ENCODE data around the gene SMG6. TPM values are rescaled to one million over a fixed set of nuclear protein-coding genes. Genes with fewer than 3 reads are reported as not detected.

Gene SMG6
- total and polyA plus RNA-seq, 2 of the 4 experiments (the other 2 are of a cell fraction), result 16.3 to 30.3 TPM

DNA sequence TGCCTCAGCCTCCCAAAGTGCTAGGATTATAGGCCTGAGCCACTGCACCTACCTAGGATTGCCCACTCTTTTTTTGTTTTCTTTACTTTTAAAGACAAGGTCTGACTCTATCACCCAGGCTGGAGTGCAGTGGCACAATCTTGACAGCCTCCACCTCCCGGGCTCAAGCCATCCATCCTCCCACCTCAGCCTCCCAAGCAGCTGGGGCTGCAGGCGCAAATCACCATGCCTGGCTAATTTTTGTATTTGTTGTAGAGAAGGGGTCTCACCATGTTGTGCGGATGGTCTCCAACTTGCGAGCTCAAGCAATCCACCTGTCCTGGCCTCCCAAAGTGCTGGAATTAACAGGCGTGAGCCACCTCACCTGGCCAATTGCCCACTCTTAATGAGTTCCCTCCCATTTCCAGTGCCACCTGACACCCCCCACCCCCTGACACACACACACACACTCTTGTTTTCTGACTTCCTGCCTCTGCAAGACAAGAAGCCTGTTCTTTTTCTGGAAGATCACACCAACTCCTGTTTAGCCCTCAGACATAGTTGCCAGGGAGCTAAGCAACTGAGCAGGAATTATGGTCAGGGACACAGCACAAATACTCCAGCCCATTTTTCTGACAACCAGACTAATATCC lies 259.2 kb downstream of the SMG6 start:
- Histone ChIP-seq H3K4ac (ENCODE audit: low read depth, low read length) (no peak overlapping the region), H2AK5ac (ENCODE audit: low read depth, low read length) (no peak overlapping the region), H3K27ac (ENCODE audit: insufficient read depth, low read length) (no peak overlapping the region), H3K79me1 (ENCODE audit: low read depth in 1 of 2, low read length in 2 of 2) (peaks cover 22 to 43% of the 10 kb centered on the region in 2 experiments), H3K4me1 (ENCODE audit: control insufficient read depth, insufficient read depth, low read length) (peaks cover 28% of the 10 kb centered on the region), H3K9me3 (ENCODE audit: control insufficient read depth, insufficient read depth, low read length) (no peaks in the 10 kb centered on the region), H2BK15ac (ENCODE audit: low read depth, low read length) (0 out of 3 replicates have a peak overlapping the region, but pooled peaks have one; percentile 28), H4K5ac (ENCODE audit: low read depth, low read length) (no peak overlapping the region), H3K14ac (replicated peaks; ENCODE audit: low read depth, low read length) (no peak overlapping the region; the same call in 1 of the 2 replicates), H3K4me3 (ENCODE audit: insufficient read depth, low read depth, low read length) (no peak overlapping the region), H2BK20ac (ENCODE audit: low read depth, low read length) (no peak overlapping the region), H3K18ac (ENCODE audit: low read depth, low read length) (no peak overlapping the region), H3K4me2 (ENCODE audit: low read depth, low read length) (no peak overlapping the region), H3K23ac (ENCODE audit: low read depth, low read length) (no peak overlapping the region), H3K9ac (ENCODE audit: low read depth, low read length) (no peak overlapping the region), H2BK5ac (ENCODE audit: low read depth, low read length, poor library complexity, severe bottlenecking) (peak overlapping the region; percentile 3), H3K27me3 (ENCODE audit: control insufficient read depth, insufficient read depth, low read length) (no peaks in the 10 kb centered on the region), H2AK9ac (replicated peaks; ENCODE audit: low read depth, low read length, poor library complexity) (no peak overlapping the region), H2BK120ac (ENCODE audit: low read depth, low read length) (no peak overlapping the region), H4K20me1 (ENCODE audit: insufficient read depth, low read length) (peaks cover 11% of the 10 kb centered on the region; the same call in 1 of the 2 replicates), H2AFZ (replicated peaks; ENCODE audit: low read length, poor library complexity) (no peak overlapping the region), H3K9me1 (ENCODE audit: insufficient read depth, low read length) (peaks cover 22% of the 10 kb centered on the region), H3K56ac (ENCODE audit: extremely low read depth, insufficient read depth, low read length) (no peak overlapping the region), H4K8ac (ENCODE audit: low read depth in 2 of 2, low read length in 2 of 2) (peak overlapping the region in 1 of 2 experiments; percentile 32; a peak in 1 of 4 replicates), H3K36me3 (ENCODE audit: control insufficient read depth, insufficient read depth, low read length) (peaks cover 22% of the 10 kb centered on the region), H4K91ac (ENCODE audit: insufficient read depth, low read depth, low read length) (no peak overlapping the region)
- DNase-seq (no peak), ATAC-seq (ENCODE audit: low read depth) (no peak)
- POLR2A ChIA-PET (ENCODE audit: unreplicated experiment), result interaction anchor here (0.7 kb wide), 1 partner anchor 122 kb away, joined by 6 read pairs; no protein-coding TSS in a partner anchor
- 84% methylated on average over 2 of the region's 5 CpGs; no CpG with 5 or more reads in 1 of the 2 experiments for WGBS, 2 experiments (ENCODE audit: extremely low coverage in 2 of 2, insufficient read length in 1 of 2)
- dilution Hi-C loops (cut with HindIII; ENCODE audit: low sequenced_read_pairs, unreplicated experiment) (no loop called here), in situ Hi-C loops (cut with MboI; ENCODE audit: low sequenced_read_pairs) (loop anchor here (25.0 kb wide), 1 partner anchor 332 kb away; the partner anchor contains the start of genes TLCD2 and WDR81), intact Hi-C loops (cut with micrococcal nuclease) (loop anchor here (5.0 kb wide), 1 partner anchor 327 kb away; no protein-coding TSS in a partner anchor)
- CTCF ChIA-PET, result no interaction called here
- BruUV-seq (replicated peaks), result no TSS peak
- TF ChIP-seq SMC3 (IDR thresholded peaks at IDR 0.05; ENCODE audit: low read depth, low read length), result no peak
- no peak for TF ChIP-seq POLR2A (IDR thresholded peaks at IDR 0.05; ENCODE audit: low read depth, low read length)
- TF ChIP-seq CHD1 (IDR thresholded peaks at IDR 0.05; ENCODE audit: low read depth, low read length), result no peak
- no peak for TF ChIP-seq BHLHE40 (IDR thresholded peaks at IDR 0.05; ENCODE audit: low read depth, low read length)
- TF ChIP-seq CEBPB (IDR thresholded peaks at IDR 0.05; ENCODE audit: low read depth, low read length), result no peak
- no peak for TF ChIP-seq MAFK (IDR thresholded peaks at IDR 0.05; ENCODE audit: low read depth, low read length)
- TF ChIP-seq, protein P1, sequence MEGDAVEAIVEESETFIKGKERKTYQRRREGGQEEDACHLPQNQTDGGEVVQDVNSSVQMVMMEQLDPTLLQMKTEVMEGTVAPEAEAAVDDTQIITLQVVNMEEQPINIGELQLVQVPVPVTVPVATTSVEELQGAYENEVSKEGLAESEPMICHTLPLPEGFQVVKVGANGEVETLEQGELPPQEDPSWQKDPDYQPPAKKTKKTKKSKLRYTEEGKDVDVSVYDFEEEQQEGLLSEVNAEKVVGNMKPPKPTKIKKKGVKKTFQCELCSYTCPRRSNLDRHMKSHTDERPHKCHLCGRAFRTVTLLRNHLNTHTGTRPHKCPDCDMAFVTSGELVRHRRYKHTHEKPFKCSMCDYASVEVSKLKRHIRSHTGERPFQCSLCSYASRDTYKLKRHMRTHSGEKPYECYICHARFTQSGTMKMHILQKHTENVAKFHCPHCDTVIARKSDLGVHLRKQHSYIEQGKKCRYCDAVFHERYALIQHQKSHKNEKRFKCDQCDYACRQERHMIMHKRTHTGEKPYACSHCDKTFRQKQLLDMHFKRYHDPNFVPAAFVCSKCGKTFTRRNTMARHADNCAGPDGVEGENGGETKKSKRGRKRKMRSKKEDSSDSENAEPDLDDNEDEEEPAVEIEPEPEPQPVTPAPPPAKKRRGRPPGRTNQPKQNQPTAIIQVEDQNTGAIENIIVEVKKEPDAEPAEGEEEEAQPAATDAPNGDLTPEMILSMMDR (conservative IDR thresholded peaks at IDR 0.05; ENCODE audit: low read depth, low read length), result no peak
- no peak for TF ChIP-seq MXI1 (IDR thresholded peaks at IDR 0.05; ENCODE audit: borderline replicate concordance, low read depth, low read length)
- TF ChIP-seq RFX5 (IDR thresholded peaks at IDR 0.05; ENCODE audit: low read depth, low read length), result no peak
- no peak for TF ChIP-seq FOS (IDR thresholded peaks at IDR 0.05; ENCODE audit: low read depth, low read length)
- TF ChIP-seq, protein P2, sequence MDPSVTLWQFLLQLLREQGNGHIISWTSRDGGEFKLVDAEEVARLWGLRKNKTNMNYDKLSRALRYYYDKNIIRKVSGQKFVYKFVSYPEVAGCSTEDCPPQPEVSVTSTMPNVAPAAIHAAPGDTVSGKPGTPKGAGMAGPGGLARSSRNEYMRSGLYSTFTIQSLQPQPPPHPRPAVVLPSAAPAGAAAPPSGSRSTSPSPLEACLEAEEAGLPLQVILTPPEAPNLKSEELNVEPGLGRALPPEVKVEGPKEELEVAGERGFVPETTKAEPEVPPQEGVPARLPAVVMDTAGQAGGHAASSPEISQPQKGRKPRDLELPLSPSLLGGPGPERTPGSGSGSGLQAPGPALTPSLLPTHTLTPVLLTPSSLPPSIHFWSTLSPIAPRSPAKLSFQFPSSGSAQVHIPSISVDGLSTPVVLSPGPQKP (IDR thresholded peaks at IDR 0.05; ENCODE audit: borderline replicate concordance, low read depth, low read length), result no peak
- no peak for TF ChIP-seq RAD21 (IDR thresholded peaks at IDR 0.05; ENCODE audit: low read length)
- TF ChIP-seq, protein P3, sequence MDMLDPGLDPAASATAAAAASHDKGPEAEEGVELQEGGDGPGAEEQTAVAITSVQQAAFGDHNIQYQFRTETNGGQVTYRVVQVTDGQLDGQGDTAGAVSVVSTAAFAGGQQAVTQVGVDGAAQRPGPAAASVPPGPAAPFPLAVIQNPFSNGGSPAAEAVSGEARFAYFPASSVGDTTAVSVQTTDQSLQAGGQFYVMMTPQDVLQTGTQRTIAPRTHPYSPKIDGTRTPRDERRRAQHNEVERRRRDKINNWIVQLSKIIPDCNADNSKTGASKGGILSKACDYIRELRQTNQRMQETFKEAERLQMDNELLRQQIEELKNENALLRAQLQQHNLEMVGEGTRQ (IDR thresholded peaks at IDR 0.05; ENCODE audit: low read depth, low read length), result no peak
- TF ChIP-seq MAZ (IDR thresholded peaks at IDR 0.05; ENCODE audit: borderline replicate concordance, low read depth, low read length), result no peak
- TF ChIP-seq RCOR1 (IDR thresholded peaks at IDR 0.05; ENCODE audit: insufficient replicate concordance, low read length), result no peak
